ENCODE results near the gene MAPK8IP3.

MAPK8IP3 gene

GRCh38 chr16:1766701-1767100 is 60.7 kb downstream of the MAPK8IP3 start:
- Histone ChIP-seq H3K4me1 (peaks cover 38% of the 10 kb centered on the region), H3K4me3 (no peak overlapping the region), H3K36me3 (peaks cover 72% of the 10 kb centered on the region), H3K27me3 (no peaks in the 10 kb centered on the region), H3K4me2 (no peak overlapping the region), H3K9ac (no peak overlapping the region), H4K20me1 (peaks cover 51% of the 10 kb centered on the region), H3K9me3 (no peaks in the 10 kb centered on the region), H3K27ac (no peak overlapping the region)
- TF ChIP-seq Cebpa-rat (IDR thresholded peaks at IDR 0.05) = no peak

DNA sequence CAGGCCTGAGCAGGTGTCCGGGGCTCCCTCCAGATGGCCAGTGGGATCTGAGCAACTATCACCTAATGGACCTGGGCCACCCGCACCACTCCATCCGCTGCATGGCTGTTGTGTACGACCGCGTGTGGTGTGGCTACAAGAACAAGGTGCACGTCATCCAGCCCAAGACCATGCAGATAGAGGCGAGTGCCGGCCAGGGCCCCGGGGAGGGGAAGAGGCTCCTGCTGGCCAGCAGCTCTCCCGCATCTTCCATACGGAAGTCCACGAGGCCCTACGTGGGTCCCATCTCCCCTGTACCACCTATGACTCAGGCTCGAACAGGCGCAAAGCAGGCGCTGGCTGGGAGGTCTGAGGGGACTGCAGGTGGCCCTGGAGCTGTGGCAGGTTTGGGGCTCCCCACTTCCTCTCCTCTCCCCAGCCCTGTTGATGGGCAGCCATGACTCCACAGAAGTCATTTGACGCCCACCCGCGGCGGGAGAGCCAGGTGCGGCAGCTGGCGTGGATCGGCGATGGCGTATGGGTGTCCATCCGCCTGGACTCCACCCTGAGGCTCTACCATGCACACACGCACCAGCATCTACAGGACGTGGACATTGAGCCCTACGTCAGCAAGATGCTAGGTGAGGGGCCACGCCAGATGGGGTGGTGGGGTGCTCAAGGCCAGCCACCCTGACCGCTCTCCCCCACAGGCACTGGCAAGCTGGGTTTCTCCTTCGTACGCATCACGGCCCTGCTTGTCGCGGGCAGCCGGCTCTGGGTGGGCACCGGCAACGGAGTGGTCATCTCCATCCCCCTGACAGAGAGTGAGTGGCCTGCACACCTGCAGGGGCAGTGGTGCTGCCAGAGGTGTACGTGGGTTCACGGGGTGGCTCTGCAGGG is 61.4 kb downstream of the MAPK8IP3 start:
- Histone ChIP-seq H3K9ac (no peak overlapping the region), H3K4me1 (peaks cover 32% of the 10 kb centered on the region), H3K27ac (no peak overlapping the region), H3K36me3 (peaks cover 72% of the 10 kb centered on the region), H4K20me1 (peaks cover 45% of the 10 kb centered on the region), H3K4me3 (no peak overlapping the region), H3K9me3 (no peaks in the 10 kb centered on the region), H3K27me3 (no peaks in the 10 kb centered on the region), H3K4me2 (no peak overlapping the region)
- TF ChIP-seq Cebpa-rat (IDR thresholded peaks at IDR 0.05) = no peak

- H4K20me1 ChIP-seq = peaks cover 36% of the 10 kb centered on the region
- H3K4me3 ChIP-seq = no peak overlapping the region
- H3K36me3 ChIP-seq = peaks cover 70% of the 10 kb centered on the region
- H3K9me3 ChIP-seq = no peaks in the 10 kb centered on the region
- H3K4me2 ChIP-seq = no peak overlapping the region
- TF ChIP-seq Cebpa-rat (IDR thresholded peaks at IDR 0.05) = no peak
- no peaks in the 10 kb centered on the region for H3K27me3 ChIP-seq
- no peak overlapping the region for H3K27ac ChIP-seq
- peaks cover 23% of the 10 kb centered on the region for H3K4me1 ChIP-seq
- no peak overlapping the region for H3K9ac ChIP-seq
These were observed 62.2 kb downstream of the MAPK8IP3 start for GRCh38 chr16:1768061-1768766.

GRCh38 chr16:1768767-1769401 is 62.9 kb downstream of the MAPK8IP3 start:
- H4K20me1 ChIP-seq = peaks cover 37% of the 10 kb centered on the region
- H3K4me3 ChIP-seq = no peak overlapping the region
- no peak overlapping the region for H3K27ac ChIP-seq
- no peak overlapping the region for H3K4me2 ChIP-seq
- no peaks in the 10 kb centered on the region for H3K27me3 ChIP-seq
- H3K9me3 ChIP-seq = no peaks in the 10 kb centered on the region
- H3K4me1 ChIP-seq = peaks cover 18% of the 10 kb centered on the region
- no peak for TF ChIP-seq Cebpa-rat (IDR thresholded peaks at IDR 0.05)
- no peak overlapping the region for H3K9ac ChIP-seq
- peaks cover 67% of the 10 kb centered on the region for H3K36me3 ChIP-seq

- Histone ChIP-seq H3K27ac (peak overlapping the region; percentile 35; the same call in 1 of the 2 replicates), H3K4me1 (peaks cover 20% of the 10 kb centered on the region), H3K9ac (peak overlapping the region; percentile 98; the same call in 1 of the 2 replicates), H3K4me2 (peak overlapping the region; percentile 98), H3K36me3 (peaks cover 59% of the 10 kb centered on the region), H4K20me1 (peaks cover 45% of the 10 kb centered on the region), H3K4me3 (no peak overlapping the region), H3K9me3 (no peaks in the 10 kb centered on the region), H3K27me3 (no peaks in the 10 kb centered on the region)
- no peak for TF ChIP-seq Cebpa-rat (IDR thresholded peaks at IDR 0.05)
These were observed 63.7 kb downstream of the MAPK8IP3 start for GRCh38 chr16:1769402-1770300.

DNA sequence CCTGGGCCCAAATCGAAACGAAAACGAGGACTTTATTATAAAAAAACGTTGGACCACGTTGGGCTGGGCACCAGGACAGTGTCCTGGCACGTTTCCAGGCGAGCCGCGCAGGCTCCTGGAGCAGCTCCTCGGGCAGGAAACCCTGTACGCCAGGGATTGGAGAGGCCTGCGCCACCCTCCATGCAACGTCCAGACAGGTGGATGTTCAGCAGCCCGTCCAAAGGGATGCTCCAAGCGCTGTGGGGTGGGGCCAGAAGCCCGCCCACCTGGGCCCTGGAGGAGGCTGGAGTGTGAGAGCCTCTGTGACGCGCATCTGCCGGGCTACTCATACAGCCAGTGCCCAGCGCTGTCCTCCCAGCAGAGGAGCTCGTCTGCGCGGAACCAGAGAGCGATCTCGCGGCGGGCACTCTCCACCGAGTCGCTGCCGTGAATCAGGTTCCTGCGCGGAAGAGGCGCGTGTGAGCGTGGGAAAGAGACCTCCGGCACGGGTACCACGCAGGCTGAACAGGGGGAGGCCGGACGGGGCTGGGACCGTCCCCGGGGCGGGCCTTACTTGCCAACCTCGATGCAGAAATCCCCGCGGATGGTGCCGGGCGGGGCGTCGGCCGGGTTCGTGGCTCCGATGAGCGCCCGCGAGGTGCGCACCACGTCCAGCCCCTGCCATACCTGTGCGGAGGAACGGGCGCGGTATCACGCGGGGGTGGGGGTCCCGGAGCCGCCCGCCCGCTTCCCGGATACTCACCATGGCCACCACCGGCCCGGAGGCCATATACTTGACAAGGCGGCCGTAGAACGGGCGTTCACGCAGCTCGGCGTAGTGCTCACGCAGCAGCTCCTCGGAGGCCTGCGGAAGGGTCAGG is 64.6 kb downstream of the MAPK8IP3 start:
- peak overlapping the region; percentile 98 for H3K4me2 ChIP-seq
- H3K4me3 ChIP-seq = peak overlapping the region; percentile 97
- H3K27ac ChIP-seq = peak overlapping the region; percentile 97
- peak overlapping the region; percentile 98 for H3K9ac ChIP-seq
- H3K36me3 ChIP-seq = peaks cover 59% of the 10 kb centered on the region
- H3K4me1 ChIP-seq = peaks cover 29% of the 10 kb centered on the region
- no peaks in the 10 kb centered on the region for H3K27me3 ChIP-seq
- TF ChIP-seq Cebpa-rat (IDR thresholded peaks at IDR 0.05) = no peak
- H4K20me1 ChIP-seq = peaks cover 54% of the 10 kb centered on the region
- no peaks in the 10 kb centered on the region for H3K9me3 ChIP-seq

GRCh38 chr16:1771188-1771863 is 65.3 kb downstream of the MAPK8IP3 start, which contains the start of gene NME3:
Gene NME3 (minus strand): TSS chr16:1771543. CDS start chr16:1771534, 9 bp downstream.
- peaks cover 37% of the 10 kb centered on the region for H3K4me1 ChIP-seq
- peaks cover 59% of the 10 kb centered on the region for H3K36me3 ChIP-seq
- H3K27me3 ChIP-seq = no peaks in the 10 kb centered on the region
- H3K4me3 ChIP-seq = peak within 1 kb of the TSS; percentile 97
- no peaks in the 10 kb centered on the region for H3K9me3 ChIP-seq
- H3K4me2 ChIP-seq = peak within 1 kb of the TSS; percentile 98
- H4K20me1 ChIP-seq = peaks cover 62% of the 10 kb centered on the region
- H3K27ac ChIP-seq = peak within 1 kb of the TSS; percentile 97
- peak within 1 kb of the TSS; percentile 98 for H3K9ac ChIP-seq
- TF ChIP-seq Cebpa-rat (IDR thresholded peaks at IDR 0.05) = no peak

GRCh38 chr16:1771864-1772361 is 65.9 kb downstream of the MAPK8IP3 start:
- Histone ChIP-seq H4K20me1 (peaks cover 68% of the 10 kb centered on the region), H3K9ac (peak overlapping the region; percentile 98), H3K4me1 (peaks cover 41% of the 10 kb centered on the region), H3K9me3 (no peaks in the 10 kb centered on the region), H3K4me2 (peak overlapping the region; percentile 98), H3K4me3 (peak overlapping the region; percentile 97), H3K27me3 (no peaks in the 10 kb centered on the region), H3K27ac (peak overlapping the region; percentile 97), H3K36me3 (peaks cover 59% of the 10 kb centered on the region)
- TF ChIP-seq Cebpa-rat (IDR thresholded peaks at IDR 0.05) = no peak
